Aorta (tissue), 5 donors: ENCODE measurements around the gene FLNC. TPM values are rescaled to one million over a fixed set of nuclear protein-coding genes. Genes with fewer than 3 reads are reported as not detected.
A peak's percentile ranks its signal among the peaks of the same experiment; 100 is the strongest.

ENCODE experiments used
- ATAC-seq: fragments of 200-7000 bp; cut with Tn5 transposase; one replicate; pipeline ENCODE4 v1.9.1; 2022; ENCODE audit warnings: moderate library complexity; ENCODE audit not compliant: low FRiP score
- DNase-seq, 2 donors: peaks; one replicate each; pipeline ENCODE4 v3.0.0-alpha.2; 2020
- H3K27ac ChIP-seq, 2 donors: one replicate each; pipeline ENCODE4 v1.5.1; 2013; ENCODE audit warnings: low read length in 2 of 2, mild to moderate bottlenecking in 2 of 2, moderate library complexity in 2 of 2, control low read depth in 1 of 2, inconsistent platforms in 1 of 2, low read depth in 1 of 2
- H3K27me3 ChIP-seq, 2 donors: one replicate each; pipeline ENCODE4 v1.6.1; 2013; ENCODE audit warnings: control low read depth in 1 of 2, low read length in 1 of 2, mild to moderate bottlenecking in 1 of 2, moderate library complexity in 1 of 2; ENCODE audit not compliant: insufficient read depth in 2 of 2, control insufficient read depth in 1 of 2
- H3K36me3 ChIP-seq, 2 donors: one replicate each; pipeline ENCODE4 v1.6.1; 2013; ENCODE audit warnings: control low read depth in 1 of 2, low read length in 1 of 2, mild to moderate bottlenecking in 1 of 2; ENCODE audit not compliant: insufficient read depth in 2 of 2, control insufficient read depth in 1 of 2
- H3K4me1 ChIP-seq, 2 donors: one replicate each; pipeline ENCODE4 v1.6.1; 2013; ENCODE audit warnings: low read length in 2 of 2, control low read depth in 1 of 2, mild to moderate bottlenecking in 1 of 2, moderate library complexity in 1 of 2; ENCODE audit not compliant: insufficient read depth in 2 of 2, control insufficient read depth in 1 of 2
- H3K4me3 ChIP-seq, 2 donors: one replicate each; pipeline ENCODE4 v1.5.1; 2013; ENCODE audit warnings: low read length in 2 of 2, control low read depth in 1 of 2, mild to moderate bottlenecking in 1 of 2
- H3K9me3 ChIP-seq: one replicate; pipeline ENCODE4 v1.6.1; 2013; ENCODE audit warnings: mild to moderate bottlenecking, low read length; ENCODE audit not compliant: control insufficient read depth
- WGBS, 2 donors: extraction: QIAGEN DNeasy Blood & Tissue Kit; methylation state at CpG; one replicate each; pipeline ENCODE4 v1.1.7; 2013; 5-methylcytosine and 5-hydroxymethylcytosine counted together
- intact Hi-C, 2 donors: fragments of 100-400 bp; cut with DNase I; formaldehyde crosslinking; loops; one replicate each; pipeline versions ENCODE4 v1.14.2 to v1.15.0; 2022
- polyA plus RNA-seq, 2 donors: library from polyadenylated mRNA; stranded (reverse); fragments of 200-250 nt; gene quantifications; one replicate each; pipeline ENCODE4 v1.2.3, GENCODE V29; 2013
- total RNA-seq, 2 donors: library from RNA; stranded (reverse); fragmentation: NEBNext Ultra II Directional; extraction: Animal tissue kit (Norgen Biotek cat#: 25700); gene quantifications; one replicate each; pipeline ENCODE4 v1.2.1, GENCODE V29; 2021
- donor health status: healthy with polysubstance abuse.
- donor health status: Bipolar disorder and iron deficiency.
- donor health status: DM: no; HTN: no; CAD: no.
- donor health status: DM: no; HTN: no; CAD: no.
- donor health status: DM: yes; HTN: yes; CAD: no.

The FLNC gene
- total and polyA plus RNA-seq, 4 donors: 7.8 to 245 (median 76.6) TPM

DNA sequence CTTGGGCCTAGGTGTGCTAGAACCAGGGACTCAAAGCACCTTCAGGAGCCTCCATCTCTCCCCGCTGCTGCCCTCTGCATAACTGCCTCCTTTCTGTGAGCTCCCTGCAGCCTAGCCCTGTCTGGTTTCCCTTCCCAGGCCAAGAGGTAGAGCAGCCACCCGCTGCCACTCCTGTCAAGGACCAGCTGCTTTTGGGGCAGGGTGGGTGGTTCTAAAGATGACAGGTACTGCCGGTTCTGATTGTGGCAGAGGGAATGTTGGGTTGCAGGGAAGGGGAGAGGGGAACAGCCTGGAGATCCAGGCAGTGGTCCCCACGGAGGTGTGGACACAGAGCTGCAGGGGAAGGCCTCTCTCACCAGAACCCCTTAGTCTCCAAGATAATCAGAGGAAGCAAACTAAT lies 3.7 kb upstream of the FLNC start:
- WGBS, 2 donors: 90 to 91% methylated on average over 4 of the region's 4 CpGs
- H3K4me1 ChIP-seq: no peaks in the 10 kb centered on the region
- intact Hi-C loops: loop anchor here in 1 of 2 donors (5.0 kb wide), 1 partner anchor 34 kb away; the partner anchor contains the start of gene CCDC136
- ATAC-seq: no peak
- peak in 1 of 2 donors; percentile 26 for DNase-seq
- H3K27me3 ChIP-seq: no peaks in the 10 kb centered on the region
- H3K36me3 ChIP-seq: no peaks in the 10 kb centered on the region
- H3K27ac ChIP-seq: no peak overlapping the region
- H3K9me3 ChIP-seq: no peaks in the 10 kb centered on the region
- no peak overlapping the region for H3K4me3 ChIP-seq

DNA sequence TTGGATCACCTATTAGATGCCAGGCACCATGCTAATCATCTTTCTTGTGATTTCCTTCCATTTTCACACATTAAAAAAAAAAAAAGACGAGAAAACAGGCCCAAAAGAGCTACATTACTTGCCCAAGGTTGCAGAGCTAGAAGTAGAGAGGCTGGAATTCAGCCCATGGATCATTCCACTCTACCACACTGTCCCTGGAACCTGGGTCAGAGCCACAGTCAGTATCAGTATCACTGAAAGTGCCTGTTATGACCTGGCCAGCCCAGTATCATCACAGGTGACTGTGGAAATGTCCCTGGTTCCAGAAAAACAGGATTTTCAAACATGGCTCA lies 3.3 kb upstream of the FLNC start:
- DNase-seq (peak in 1 of 2 donors; percentile 32), ATAC-seq (no peak)
- Histone ChIP-seq H3K4me1 (no peaks in the 10 kb centered on the region), H3K4me3 (no peak overlapping the region), H3K36me3 (no peaks in the 10 kb centered on the region), H3K27me3 (no peaks in the 10 kb centered on the region), H3K9me3 (no peaks in the 10 kb centered on the region), H3K27ac (peak overlapping the region in 1 of 2 donors; percentile 24)
- intact Hi-C loops: loop anchor here in 1 of 2 donors (5.0 kb wide), 1 partner anchor 35 kb away; the partner anchor contains the start of gene CCDC136
- WGBS, 2 donors: 80 to 94% methylated on average over 1 of the region's 1 CpG

DNA sequence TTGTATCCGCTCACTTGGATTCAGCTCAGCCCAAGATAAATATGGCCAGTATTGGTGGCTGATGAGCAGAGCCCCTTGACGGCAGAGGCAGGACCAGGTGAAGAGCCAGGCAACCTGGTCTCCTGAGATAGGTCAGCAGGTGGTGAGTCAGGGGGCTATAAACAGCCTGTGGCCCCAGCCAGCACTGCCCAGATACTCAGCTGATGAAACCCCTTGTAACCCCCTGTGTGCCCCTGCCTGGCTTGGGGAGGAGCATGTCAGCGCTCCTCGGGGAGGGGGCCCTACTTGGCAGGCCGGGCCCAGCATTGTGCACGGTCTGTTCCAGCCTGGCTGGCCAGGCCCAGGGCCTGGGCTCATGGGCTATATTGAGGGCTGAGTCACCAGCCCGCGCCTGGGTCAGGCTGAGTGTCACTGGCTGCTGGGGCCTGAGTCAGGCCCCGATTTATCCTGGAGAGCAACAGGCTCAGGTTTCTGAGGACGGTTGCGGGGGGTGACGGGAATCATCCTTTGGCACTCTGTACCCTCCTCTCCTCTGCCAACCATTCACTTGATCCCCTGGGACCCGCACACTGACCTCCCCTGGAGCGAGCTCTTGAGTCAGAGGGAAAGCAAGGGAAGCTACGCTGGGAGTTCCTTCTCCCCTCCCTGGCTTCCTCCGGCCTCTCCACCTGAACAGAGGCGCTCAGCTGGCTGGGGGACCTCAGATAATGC lies 2.8 kb upstream of the FLNC start:
- H3K4me3 ChIP-seq: no peak overlapping the region

DNA sequence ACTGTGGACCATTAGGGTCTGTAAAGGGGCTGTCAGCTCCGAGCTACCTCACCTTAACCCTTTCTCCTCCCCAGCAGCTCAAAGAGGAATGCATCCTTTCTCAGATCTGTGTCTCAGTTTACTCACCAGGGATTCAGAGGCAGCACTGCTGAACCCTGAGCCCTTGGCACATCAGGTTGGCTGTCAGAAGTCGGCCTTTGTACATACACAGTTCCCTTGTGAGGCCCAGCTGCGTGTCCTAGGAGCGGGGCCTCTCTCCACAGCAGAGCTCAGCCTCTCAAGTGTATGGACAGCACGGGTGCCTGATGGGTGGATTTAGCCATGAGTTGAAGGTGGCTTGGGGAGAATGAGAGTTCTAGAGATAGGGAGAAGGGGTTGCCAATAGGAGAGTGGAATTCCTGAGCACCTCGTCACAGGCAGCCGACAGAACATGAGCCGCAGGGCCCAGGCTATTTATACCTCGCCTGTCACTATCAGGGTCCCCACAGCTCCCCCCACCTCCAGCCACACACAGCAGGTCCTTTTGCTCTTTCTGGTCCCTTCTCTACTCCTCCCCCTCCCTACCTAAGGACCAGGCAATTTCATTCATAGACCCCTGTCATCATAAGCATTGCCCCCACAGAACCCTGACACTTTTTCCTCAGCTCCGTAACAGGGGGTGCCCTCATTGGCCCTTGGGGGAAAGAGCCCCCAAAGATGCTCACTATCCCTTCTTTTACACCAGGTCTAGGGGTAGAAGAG lies 2.1 kb upstream of the FLNC start:
- Histone ChIP-seq H3K9me3 (no peaks in the 10 kb centered on the region), H3K4me1 (no peaks in the 10 kb centered on the region), H3K27ac (peak overlapping the region; percentile 63 to 75), H3K4me3 (no peak overlapping the region), H3K27me3 (no peaks in the 10 kb centered on the region), H3K36me3 (no peaks in the 10 kb centered on the region)
- intact Hi-C loops: loop anchor here in 1 of 2 donors (5.0 kb wide), 1 partner anchor 36 kb away; the partner anchor contains the start of gene CCDC136
- WGBS, 2 donors: 19 to 30% methylated on average over 10 of the region's 10 CpGs
- ATAC-seq (no peak), DNase-seq (peak; percentile 68 to 85)

More for the DNA sequence above, 2.8 kb upstream of the FLNC start:
- intact Hi-C loops: loop anchor here in 1 of 2 donors (5.0 kb wide), 1 partner anchor 35 kb away; the partner anchor contains the start of gene CCDC136
- no peaks in the 10 kb centered on the region for H3K9me3 ChIP-seq
- ATAC-seq (peak; percentile 47), DNase-seq (peak; percentile 77 to 87)
- 55 to 60% methylated on average over 17 of the region's 17 CpGs for WGBS, 2 donors
- no peaks in the 10 kb centered on the region for H3K27me3 ChIP-seq
- H3K36me3 ChIP-seq: no peaks in the 10 kb centered on the region
- H3K27ac ChIP-seq: peak overlapping the region; percentile 63 to 75
- H3K4me1 ChIP-seq: no peaks in the 10 kb centered on the region

DNA sequence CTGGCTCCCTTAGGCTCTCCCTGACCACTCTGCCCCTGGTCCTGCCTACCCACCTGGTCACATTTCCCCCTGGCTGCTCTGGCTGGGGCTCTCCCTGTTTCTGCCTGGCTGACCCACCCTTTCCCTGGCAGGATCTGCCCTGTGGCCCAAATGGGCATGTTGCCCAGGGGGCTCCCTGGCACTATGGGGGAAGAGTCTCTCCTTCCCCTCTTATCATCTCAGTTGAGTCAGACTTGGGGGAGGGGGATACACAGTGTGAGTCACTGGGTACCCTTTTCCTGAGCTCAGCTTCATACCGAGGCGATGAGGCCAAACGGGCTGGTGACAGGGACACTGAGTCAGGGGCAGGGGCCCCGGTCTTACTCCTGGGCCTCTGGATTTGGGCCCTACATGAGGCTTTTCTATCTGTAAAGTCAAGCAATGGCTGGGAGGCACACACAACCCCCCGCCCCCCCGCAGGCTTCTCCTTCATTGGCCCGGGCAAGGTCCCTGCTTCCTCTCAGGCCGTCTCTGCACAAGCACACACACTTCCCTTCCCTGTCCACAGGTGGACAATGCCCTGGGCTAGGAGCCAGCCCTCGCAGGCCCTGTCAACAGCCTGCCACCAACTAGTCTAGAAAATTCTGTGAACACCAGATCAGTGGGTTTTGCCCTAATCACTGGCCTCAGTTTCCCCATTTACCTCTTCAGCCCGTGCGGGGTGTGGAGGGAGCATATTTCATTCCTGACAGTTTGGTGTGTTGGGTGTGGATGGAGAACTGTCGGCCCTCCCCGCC lies 627 bp upstream of the FLNC start:
- no peaks in the 10 kb centered on the region for H3K4me1 ChIP-seq
- intact Hi-C loops: loop anchor here (2.0 to 5.0 kb wide), 3 partner anchors 37 to 92 kb away; partner anchors contain the start of genes CCDC136 (in 2 of the 2) and CALU (in 1 of the 2)
- H3K36me3 ChIP-seq: no peaks in the 10 kb centered on the region
- no peaks in the 10 kb centered on the region for H3K27me3 ChIP-seq
- H3K9me3 ChIP-seq: no peaks in the 10 kb centered on the region
- H3K27ac ChIP-seq: peak overlapping the region in 1 of 2 donors; percentile 63
- H3K4me3 ChIP-seq: peak overlapping the region; percentile 40 to 68
- WGBS, 2 donors: 13 to 14% methylated on average over 12 to 13 of the region's 13 CpGs
- DNase-seq (peak; percentile 55 to 83), ATAC-seq (no peak)

DNA sequence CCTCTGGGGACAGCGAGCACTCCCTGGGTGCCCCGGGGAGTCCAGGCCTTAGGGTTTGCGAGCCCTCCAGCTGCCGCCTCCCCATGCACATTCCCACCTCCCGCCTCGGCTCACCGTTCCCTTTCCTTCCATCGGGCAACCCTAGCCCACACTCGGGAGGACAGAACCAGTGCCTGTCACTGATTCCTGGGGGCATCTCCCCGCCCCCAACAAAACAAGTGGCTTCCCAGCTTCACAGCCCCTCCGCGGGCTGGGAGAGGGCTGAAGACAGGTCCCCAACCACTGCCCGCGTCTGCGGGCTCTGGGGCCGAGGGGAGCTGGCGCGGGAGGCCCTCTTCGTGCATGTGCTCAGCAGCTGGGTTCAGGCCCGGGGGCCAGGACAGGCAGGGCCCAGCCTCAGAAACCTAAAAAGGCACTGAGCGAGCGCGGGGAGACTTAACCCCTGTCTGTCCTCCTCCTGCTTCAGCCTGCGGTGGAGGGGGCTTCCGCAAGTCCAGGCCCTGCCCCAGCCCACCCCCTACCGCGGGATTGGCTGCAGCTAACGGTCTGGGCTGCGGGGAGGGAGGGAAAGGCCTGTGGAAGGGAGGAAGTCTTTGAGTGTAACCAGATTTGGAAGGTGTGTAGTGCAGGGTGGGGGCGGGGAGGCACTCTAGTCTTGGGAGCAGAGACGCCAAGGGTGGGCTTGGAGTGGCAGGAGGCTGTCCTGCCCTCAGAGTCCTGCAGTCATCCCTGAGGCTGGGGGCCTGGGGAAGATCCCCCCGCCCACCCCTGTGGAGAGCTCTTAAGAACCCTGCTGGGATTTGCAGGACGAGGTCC lies 1.2 kb downstream of the FLNC start:
- H3K27me3 ChIP-seq: no peaks in the 10 kb centered on the region
- peak; percentile 76 to 79 for DNase-seq
- no peaks in the 10 kb centered on the region for H3K9me3 ChIP-seq
- peak; percentile 53 for ATAC-seq
- H3K27ac ChIP-seq: peak overlapping the region; percentile 7 to 72
- WGBS, 2 donors: 3 to 4% methylated on average over 29 to 33 of the region's 33 CpGs
- H3K36me3 ChIP-seq: no peaks in the 10 kb centered on the region
- H3K4me1 ChIP-seq: no peaks in the 10 kb centered on the region
- intact Hi-C loops: loop anchor here in 1 of 2 donors (2.0 to 5.0 kb wide), 2 partner anchors 41 to 94 kb away; partner anchors contain the start of genes CALU and CCDC136
- H3K4me3 ChIP-seq: peak overlapping the region; percentile 40 to 68

DNA sequence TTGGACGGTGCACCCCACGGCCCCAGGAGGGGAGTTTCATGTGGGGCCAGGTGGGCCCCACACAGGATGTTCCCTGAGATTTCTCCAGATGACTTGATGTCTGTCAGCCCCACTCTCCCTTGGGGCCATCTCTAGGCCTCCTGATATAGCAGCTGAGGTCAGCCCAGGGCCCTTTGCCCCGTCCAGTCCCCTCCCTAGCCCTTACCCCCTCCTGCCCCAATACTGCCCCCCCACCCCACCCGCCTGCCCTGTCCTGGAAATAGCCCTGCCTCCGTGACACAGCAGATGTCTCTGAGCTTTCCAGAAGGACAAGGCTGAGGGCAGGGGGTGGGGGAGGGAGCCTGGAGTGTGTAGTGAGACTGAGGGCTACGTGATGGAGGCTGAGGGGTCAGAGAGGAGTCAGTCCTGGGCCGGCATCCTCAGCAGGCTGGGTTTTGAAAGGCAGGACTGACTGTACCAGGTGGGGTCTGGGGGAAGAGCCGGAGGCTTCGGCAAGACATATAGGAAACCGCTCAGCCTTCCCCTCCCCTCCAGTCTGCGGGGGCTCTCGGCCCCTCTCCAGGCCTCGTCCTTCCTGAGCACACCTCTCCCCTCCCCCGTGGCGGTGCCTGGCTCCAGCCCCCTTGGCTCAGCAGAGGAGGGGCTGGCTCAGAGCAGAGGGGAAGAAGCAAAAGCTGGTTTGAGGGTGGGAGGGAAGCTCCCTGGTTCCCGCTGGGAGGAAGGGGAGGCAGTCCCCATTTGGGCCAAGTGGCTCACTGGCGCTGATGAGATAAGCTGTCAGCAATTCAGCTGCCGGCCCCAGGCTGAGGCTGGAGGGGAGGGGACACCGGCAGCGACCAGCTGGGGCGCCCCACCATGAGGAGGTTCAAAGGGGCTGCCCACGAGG lies 2.0 kb downstream of the FLNC start:
- H3K9me3 ChIP-seq: no peaks in the 10 kb centered on the region
- H3K27me3 ChIP-seq: no peaks in the 10 kb centered on the region
- H3K4me1 ChIP-seq: no peaks in the 10 kb centered on the region
- peak overlapping the region; percentile 7 to 77 for H3K27ac ChIP-seq
- peak overlapping the region; percentile 40 to 68 for H3K4me3 ChIP-seq
- WGBS, 2 donors: 6 to 7% methylated on average over 21 to 22 of the region's 22 CpGs
- ATAC-seq: peak; percentile 28
- no peaks in the 10 kb centered on the region for H3K36me3 ChIP-seq
- intact Hi-C loops: loop anchor here in 1 of 2 donors (2.0 to 5.0 kb wide), 2 partner anchors 41 to 95 kb away; partner anchors contain the start of genes CALU and CCDC136
- peak; percentile 66 to 81 for DNase-seq
